Skin of body (tissue), 2 donors: ENCODE results near the gene COPS2. TPM values are rescaled to one million over a fixed set of nuclear protein-coding genes. Genes with fewer than 3 reads are reported as not detected.
"Not testable (repeated sequence)": the region's sequence is repeated elsewhere in the genome, so short reads cannot be mapped to it uniquely, and the experiment has no call there.

Experiments
- DNase-seq: peaks from one replicate; lab custom pipeline; 2025; lab: John Stamatoyannopoulos, UW
- total RNA-seq: library from RNA; depleted of rRNA; stranded (reverse); fragments of >200 nt; gene quantifications from one replicate; pipeline ENCODE4 v1.2.3, GENCODE V29; 2014

The COPS2 gene
- 80.4 TPM for total RNA-seq

- DNase-seq: peak; percentile 98
These were observed at the start of gene COPS2 for GRCh38 chr15:49155110-49155833. Gene COPS2, minus strand, starts transcription at chr15:49155599. Its CDS starts 21 bp downstream, at chr15:49155578.

- DNase-seq: no peak
These were observed 44.9 kb upstream of the COPS2 start for GRCh38 chr15:49200347-49200746.

GRCh38 chr15:49199666-49200065 lies 44.3 kb upstream of the COPS2 start:
- no peak for DNase-seq

- DNase-seq: no peak
These were observed 41.5 kb upstream of the COPS2 start for GRCh38 chr15:49196856-49197255.

GRCh38 chr15:49191892-49192291 lies 36.5 kb upstream of the COPS2 start:
- no peak for DNase-seq

- no peak for DNase-seq
These were observed 35.2 kb upstream of the COPS2 start for GRCh38 chr15:49190586-49190985.

GRCh38 chr15:49189631-49190030 lies 34.2 kb upstream of the COPS2 start:
- no peak for DNase-seq

- no peak for DNase-seq
These were observed 33.5 kb upstream of the COPS2 start for GRCh38 chr15:49188933-49189332.

- no peak for DNase-seq
These were observed 32.3 kb upstream of the COPS2 start for GRCh38 chr15:49187549-49188245.

- DNase-seq: no peak
These were observed 30.1 kb upstream of the COPS2 start for GRCh38 chr15:49185473-49185872.

GRCh38 chr15:49183741-49184140 lies 28.3 kb upstream of the COPS2 start:
- DNase-seq: not testable (repeated sequence)

GRCh38 chr15:49182128-49182527 lies 26.7 kb upstream of the COPS2 start:
- no peak for DNase-seq

- DNase-seq: no peak
These were observed 24.2 kb upstream of the COPS2 start for GRCh38 chr15:49179433-49180190.

- no peak for DNase-seq
These were observed 23.1 kb upstream of the COPS2 start for GRCh38 chr15:49178497-49178896.

- DNase-seq: not testable (repeated sequence)
These were observed 20.4 kb upstream of the COPS2 start for GRCh38 chr15:49175582-49176397.

- DNase-seq: no peak
These were observed 19.5 kb upstream of the COPS2 start for GRCh38 chr15:49174902-49175301.

- no peak for DNase-seq
These were observed 16.4 kb upstream of the COPS2 start for GRCh38 chr15:49171790-49172189.

GRCh38 chr15:49169880-49170597 lies 14.6 kb upstream of the COPS2 start, which contains the start of gene GALK2:
Gene GALK2, plus strand, starts transcription at chr15:49170247. Its CDS starts 76 bp downstream, at chr15:49170323.
- DNase-seq: peak; percentile 74

GRCh38 chr15:49168016-49168415 lies 12.6 kb upstream of the COPS2 start:
- DNase-seq: peak; percentile 48

GRCh38 chr15:49164865-49165264 lies 9.5 kb upstream of the COPS2 start:
- DNase-seq: no peak

- no peak for DNase-seq
These were observed 8.3 kb upstream of the COPS2 start for GRCh38 chr15:49163678-49164077.
